Subcutaneous abdominal adipose tissue (tissue), 5 donors: ENCODE measurements around the gene TUT7.
"Not testable (repeated sequence)": the region's sequence is repeated elsewhere in the genome, so short reads cannot be mapped to it uniquely, and the experiment has no call there.

Experiments
- H3K27ac ChIP-seq: one replicate; pipeline ENCODE4 v1.7.0; 2013; ENCODE audit warnings: low read depth, mild to moderate bottlenecking, inconsistent platforms, low read length, moderate library complexity
- H3K27me3 ChIP-seq, 5 donors: one replicate each; pipeline ENCODE4 v1.7.0; 2013; ENCODE audit warnings: low read length in 5 of 5, inconsistent platforms in 1 of 5; ENCODE audit not compliant: control insufficient read depth in 5 of 5, insufficient read depth in 4 of 5
- H3K36me3 ChIP-seq, 5 donors: one replicate each; pipeline ENCODE4 v1.7.0; 2013; ENCODE audit warnings: low read length in 5 of 5; ENCODE audit not compliant: control insufficient read depth in 5 of 5, insufficient read depth in 5 of 5
- H3K4me1 ChIP-seq, 5 donors: one replicate each; pipeline ENCODE4 v1.7.0; 2013; ENCODE audit warnings: low read length in 5 of 5, mild to moderate bottlenecking in 3 of 5, moderate library complexity in 1 of 5; ENCODE audit not compliant: control insufficient read depth in 5 of 5, insufficient read depth in 5 of 5
- H3K4me3 ChIP-seq, 5 donors: one replicate each; pipeline ENCODE4 v1.7.0; 2013; ENCODE audit warnings: low read length in 5 of 5, low read depth in 1 of 5
- H3K9ac ChIP-seq, 5 donors: one replicate each; pipeline ENCODE4 v1.7.0; 2013; ENCODE audit warnings: low read length in 5 of 5, mild to moderate bottlenecking in 4 of 5, moderate library complexity in 3 of 5
- H3K9me3 ChIP-seq, 5 donors: one replicate each; pipeline ENCODE4 v1.7.0; 2013; ENCODE audit warnings: low read length in 5 of 5; ENCODE audit not compliant: control insufficient read depth in 5 of 5
- donor health status: healthy.
- donor health status: healthy.
- donor health status: healthy.
- donor health status: healthy.
- donor health status: healthy.

Gene TUT7

DNA sequence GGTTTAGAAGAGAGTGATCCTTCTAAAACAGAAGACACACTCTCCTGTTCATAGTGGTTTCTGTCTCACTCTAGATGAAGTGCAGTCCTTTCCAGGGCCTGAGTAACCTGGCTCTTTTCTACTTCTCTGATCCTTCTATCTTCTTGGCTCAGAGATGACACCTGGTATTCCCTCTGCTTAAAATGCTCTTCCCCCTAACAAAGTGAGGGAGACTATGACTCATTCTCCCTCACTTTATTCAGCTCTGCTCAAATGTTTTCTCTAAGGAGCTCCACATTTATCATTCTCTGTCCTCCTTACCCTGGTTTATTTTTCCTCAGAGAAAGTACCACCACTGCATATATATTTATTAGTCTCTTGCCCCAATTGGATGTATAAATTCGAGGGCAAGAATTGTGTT is 24.6 kb downstream of the TUT7 start:
- no peaks in the 10 kb centered on the region for H3K27me3 ChIP-seq
- H3K4me3 ChIP-seq: no peak overlapping the region
- no peak overlapping the region for H3K27ac ChIP-seq
- H3K9ac ChIP-seq: no peak overlapping the region
- no peaks in the 10 kb centered on the region for H3K9me3 ChIP-seq
- peaks cover 49 to 82% (median 62%) of the 10 kb centered on the region in 5 donors for H3K36me3 ChIP-seq
- no peaks in the 10 kb centered on the region for H3K4me1 ChIP-seq

DNA sequence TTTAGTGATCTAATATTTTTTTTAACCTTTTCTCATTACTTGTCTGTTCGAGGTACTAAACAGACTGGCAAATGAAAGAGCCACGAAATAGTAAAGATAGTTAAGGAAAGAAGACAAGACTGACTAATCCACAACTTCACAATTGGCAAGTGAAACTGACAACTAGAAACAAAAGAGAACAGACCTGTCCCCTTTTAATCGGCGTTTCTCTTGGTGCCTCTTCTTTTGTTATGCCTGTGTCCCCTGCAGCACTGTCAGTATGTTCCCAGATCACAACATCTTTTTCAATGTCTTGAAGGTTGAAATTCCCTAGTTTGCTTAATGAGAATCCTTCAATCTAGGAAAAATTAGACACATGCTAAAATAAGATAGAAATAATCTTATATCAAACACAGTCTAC is 26.1 kb downstream of the TUT7 start:
- Histone ChIP-seq H3K36me3 (peaks cover 52 to 85% (median 64%) of the 10 kb centered on the region in 5 donors), H3K9me3 (no peaks in the 10 kb centered on the region), H3K9ac (no peak overlapping the region), H3K27me3 (no peaks in the 10 kb centered on the region), H3K4me3 (no peak overlapping the region), H3K27ac (no peak overlapping the region), H3K4me1 (no peaks in the 10 kb centered on the region)

DNA sequence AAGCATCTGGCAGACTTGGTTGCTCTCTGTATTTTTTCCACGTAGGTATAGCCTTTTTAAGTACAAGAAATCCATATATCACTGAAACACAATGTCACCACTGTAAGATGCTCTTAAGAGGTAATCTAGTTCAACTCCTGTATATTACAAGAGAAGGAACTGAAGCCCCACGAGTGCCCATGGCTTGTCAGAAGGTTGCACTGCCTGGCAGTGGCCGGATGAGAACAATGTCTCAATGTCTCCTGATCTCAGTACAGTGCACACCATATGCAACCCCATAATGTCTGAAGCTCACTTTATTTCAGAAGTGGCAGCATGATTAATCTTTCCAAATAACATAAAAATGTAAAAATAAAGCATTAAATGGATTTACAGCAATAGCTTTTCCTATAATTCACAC is 27.7 kb downstream of the TUT7 start:
- no peaks in the 10 kb centered on the region for H3K9me3 ChIP-seq
- no peak overlapping the region for H3K9ac ChIP-seq
- H3K27ac ChIP-seq: no peak overlapping the region
- peaks cover 62 to 93% (median 68%) of the 10 kb centered on the region in 5 donors for H3K36me3 ChIP-seq
- no peaks in the 10 kb centered on the region for H3K4me1 ChIP-seq
- no peak overlapping the region for H3K4me3 ChIP-seq
- no peaks in the 10 kb centered on the region for H3K27me3 ChIP-seq

DNA sequence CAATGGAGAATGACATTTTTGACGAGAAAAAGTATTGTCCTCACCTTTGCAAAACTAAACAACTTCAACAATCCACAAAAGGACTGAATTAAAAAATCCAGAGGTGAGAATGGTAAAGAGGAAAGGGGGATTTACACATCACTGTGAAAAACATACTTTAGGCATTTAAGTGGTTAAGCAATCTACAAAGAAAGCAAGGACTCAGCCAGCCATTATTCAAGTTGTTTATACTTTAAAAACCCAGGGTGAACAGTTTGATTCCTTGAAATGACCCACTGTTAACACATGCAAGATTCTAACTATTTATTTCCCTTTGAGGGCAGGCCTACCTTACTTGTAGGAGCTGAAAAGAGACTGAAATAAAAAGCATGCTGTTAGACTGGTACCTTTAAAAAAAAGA is 29.3 kb downstream of the TUT7 start:
- Histone ChIP-seq H3K4me3 (no peak overlapping the region), H3K36me3 (peaks cover 69 to 93% (median 76%) of the 10 kb centered on the region in 5 donors), H3K27me3 (no peaks in the 10 kb centered on the region), H3K9me3 (no peaks in the 10 kb centered on the region), H3K9ac (no peak overlapping the region), H3K4me1 (no peaks in the 10 kb centered on the region), H3K27ac (no peak overlapping the region)

DNA sequence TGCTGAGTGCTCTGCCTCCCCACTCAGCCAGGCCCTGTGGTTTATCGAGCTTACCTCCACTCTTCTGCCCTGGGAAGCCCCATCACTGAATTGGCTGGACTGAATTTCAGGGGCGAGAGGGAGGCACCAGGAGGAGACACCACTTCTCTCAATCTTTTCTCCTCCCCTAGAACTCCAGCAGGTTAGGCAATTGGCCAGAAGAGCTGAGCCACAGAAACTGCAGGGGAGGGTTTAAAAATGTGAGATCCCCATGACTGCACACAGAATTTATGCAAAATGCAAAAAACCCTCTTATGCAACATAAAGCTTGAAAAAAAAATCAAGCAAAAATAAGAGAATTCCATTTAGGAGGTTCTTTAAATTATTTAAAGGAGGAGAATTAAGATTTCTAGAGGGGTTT is 29.9 kb downstream of the TUT7 start:
- H3K27ac ChIP-seq: no peak overlapping the region
- H3K9ac ChIP-seq: no peak overlapping the region
- no peaks in the 10 kb centered on the region for H3K27me3 ChIP-seq
- peaks cover 67 to 93% (median 77%) of the 10 kb centered on the region in 5 donors for H3K36me3 ChIP-seq
- H3K4me1 ChIP-seq: no peaks in the 10 kb centered on the region
- H3K4me3 ChIP-seq: no peak overlapping the region
- no peaks in the 10 kb centered on the region for H3K9me3 ChIP-seq

DNA sequence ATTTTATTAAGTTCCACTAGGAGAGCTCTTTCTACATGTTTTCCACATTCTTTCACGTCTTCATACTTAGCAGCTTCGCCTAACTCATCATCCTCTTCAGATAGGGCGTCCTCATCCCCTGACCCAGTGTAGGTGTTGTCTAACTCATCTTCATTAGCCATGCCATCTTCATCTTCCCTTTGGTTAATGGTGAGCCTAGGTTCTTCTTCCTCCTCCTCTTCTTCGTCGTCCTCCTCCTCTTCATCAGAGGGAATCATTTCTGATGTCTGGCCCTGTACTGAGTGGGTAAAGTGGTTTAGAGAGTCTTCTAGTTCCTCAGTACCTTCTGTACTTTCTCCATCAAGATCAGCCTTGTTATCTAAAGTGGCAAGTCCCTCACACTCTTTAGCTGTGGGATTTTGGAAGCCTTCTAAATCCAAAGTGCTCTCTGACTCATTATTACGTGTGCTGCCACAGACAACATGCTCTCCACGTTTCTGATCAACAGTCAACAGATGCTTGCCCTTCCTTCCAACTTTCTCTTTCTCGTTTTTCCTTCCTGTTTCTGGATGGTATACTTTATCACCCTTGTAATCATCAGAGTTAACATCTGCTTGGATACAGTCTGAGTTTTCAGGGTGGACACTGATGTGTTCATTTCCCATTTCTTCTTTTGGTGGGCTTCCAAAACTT is 31.1 kb downstream of the TUT7 start:
- Histone ChIP-seq H3K36me3 (peaks cover 70 to 98% (median 84%) of the 10 kb centered on the region in 5 donors), H3K9ac (no peak overlapping the region), H3K27me3 (no peaks in the 10 kb centered on the region), H3K27ac (no peak overlapping the region), H3K4me3 (no peak overlapping the region), H3K4me1 (no peaks in the 10 kb centered on the region), H3K9me3 (no peaks in the 10 kb centered on the region)

DNA sequence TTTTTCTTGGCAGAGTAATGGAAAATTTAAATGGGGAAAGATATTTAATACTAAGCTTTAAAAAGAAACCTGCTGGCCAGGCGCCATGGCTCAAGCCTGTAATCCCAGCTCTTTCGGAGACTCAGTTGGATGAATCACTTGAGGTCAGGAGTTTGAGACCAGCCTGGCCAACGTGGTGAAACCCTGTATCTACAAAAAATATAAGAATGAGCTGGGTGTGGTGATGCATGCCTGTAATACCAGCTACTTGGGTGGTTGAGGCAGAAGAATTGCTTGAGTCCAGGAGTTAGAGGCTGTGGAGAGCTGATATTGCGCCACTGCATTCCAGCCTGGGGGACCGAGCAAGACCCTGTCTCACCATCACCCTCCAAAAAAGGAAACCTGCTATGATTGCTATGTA is 32.8 kb downstream of the TUT7 start:
- no peaks in the 10 kb centered on the region for H3K4me1 ChIP-seq
- H3K27me3 ChIP-seq: no peaks in the 10 kb centered on the region
- H3K9ac ChIP-seq: no peak overlapping the region
- H3K9me3 ChIP-seq: no peaks in the 10 kb centered on the region
- peaks cover 68 to 95% (median 82%) of the 10 kb centered on the region in 5 donors for H3K36me3 ChIP-seq
- H3K27ac ChIP-seq: no peak overlapping the region
- no peak overlapping the region for H3K4me3 ChIP-seq

DNA sequence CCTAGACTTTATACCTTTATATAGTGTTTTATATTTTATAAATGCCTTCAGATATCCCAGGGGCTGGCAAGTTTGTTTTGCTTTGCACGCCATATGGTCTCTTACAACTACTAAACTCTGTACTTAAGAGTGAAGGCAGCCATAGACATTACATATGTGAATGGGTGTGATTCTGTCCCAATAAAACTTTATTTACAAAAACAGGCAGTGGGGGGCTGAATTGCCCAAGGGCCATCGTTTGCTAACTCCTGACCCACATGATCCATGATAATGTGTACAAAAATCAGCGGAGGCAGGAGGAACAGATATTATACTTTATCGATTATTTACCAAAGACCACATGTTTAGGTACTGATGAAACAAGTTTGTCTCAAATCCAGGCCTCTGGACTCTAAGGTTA is 36.0 kb downstream of the TUT7 start:
- Histone ChIP-seq H3K9ac (no peak overlapping the region), H3K27ac (no peak overlapping the region), H3K4me1 (peaks cover 0 to 5% (median 0%) of the 10 kb centered on the region in 5 donors), H3K4me3 (no peak overlapping the region), H3K36me3 (peaks cover 60 to 94% (median 70%) of the 10 kb centered on the region in 5 donors), H3K27me3 (no peaks in the 10 kb centered on the region), H3K9me3 (no peaks in the 10 kb centered on the region)

DNA sequence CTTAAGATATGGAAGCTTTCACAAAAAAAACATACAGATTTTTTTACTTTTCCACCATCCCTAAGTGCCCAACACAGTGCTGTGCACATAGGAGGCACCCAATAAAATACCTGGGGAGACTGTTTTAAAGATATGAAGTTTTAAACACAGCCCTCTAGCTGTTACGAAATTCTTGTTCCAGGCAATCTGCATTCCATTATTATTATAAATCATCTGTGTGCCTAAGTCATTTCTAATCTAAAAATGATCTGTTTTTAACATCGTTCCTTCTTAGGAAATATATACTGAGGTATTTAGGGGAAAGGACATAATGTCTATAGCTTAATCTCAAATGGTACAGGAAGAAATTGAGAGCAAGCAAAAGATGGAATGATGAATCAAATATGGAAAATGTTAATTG is 39.1 kb downstream of the TUT7 start:
- no peaks in the 10 kb centered on the region for H3K9me3 ChIP-seq
- H3K4me3 ChIP-seq: no peak overlapping the region
- H3K4me1 ChIP-seq: peaks cover 0 to 5% (median 0%) of the 10 kb centered on the region in 5 donors
- no peak overlapping the region for H3K27ac ChIP-seq
- H3K36me3 ChIP-seq: peaks cover 49 to 79% (median 60%) of the 10 kb centered on the region in 5 donors
- no peaks in the 10 kb centered on the region for H3K27me3 ChIP-seq
- H3K9ac ChIP-seq: no peak overlapping the region

DNA sequence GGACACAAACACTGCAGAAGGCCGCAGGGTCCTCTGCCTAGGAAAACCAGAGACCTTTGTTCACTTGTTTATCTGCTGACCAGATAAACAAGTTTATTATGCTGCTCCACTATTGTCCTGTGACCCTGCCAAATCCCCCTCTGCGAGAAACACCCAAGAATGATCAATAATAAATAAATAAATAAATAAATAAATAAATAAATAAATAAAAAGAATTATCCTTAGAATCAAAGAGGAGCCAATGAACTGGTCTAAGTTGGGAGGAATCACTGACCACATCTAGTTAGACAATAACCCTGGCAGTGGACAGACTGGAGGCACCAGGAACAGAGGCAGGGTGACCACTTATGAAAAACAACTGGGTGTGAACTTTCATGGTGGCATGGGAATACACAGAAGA is 41.3 kb downstream of the TUT7 start:
- not testable (repeated sequence) for H3K27ac ChIP-seq, H3K9ac ChIP-seq, H3K27me3 ChIP-seq, H3K4me1 ChIP-seq, H3K9me3 ChIP-seq, H3K4me3 ChIP-seq
- peaks cover 52 to 79% (median 68%) of the 10 kb centered on the region in 5 donors for H3K36me3 ChIP-seq
